BE2C (cell line): ENCODE data around the gene AFF1.

Experiments
- DNase-seq: peaks from one replicate; pipeline ENCODE4 v3.0.0-alpha.2; 2020
- H3K27me3 ChIP-seq: fragments of 250-450 bp; sonication (Bioruptor Pico); 2 replicates; pipeline ENCODE4 v1.5.1; 2020; ENCODE audit warnings: mild to moderate bottlenecking
- H3K36me3 ChIP-seq: fragments of 250-450 bp; sonication (Bioruptor Pico); 2 replicates; pipeline ENCODE4 v1.5.1; 2020; ENCODE audit warnings: mild to moderate bottlenecking
- H3K4me1 ChIP-seq: fragments of 250-450 bp; sonication (Bioruptor Pico); 2 replicates; pipeline ENCODE4 v1.5.1; 2020
- H3K4me3 ChIP-seq: 2 replicates; pipeline ENCODE4 v1.5.1; 2011; ENCODE audit warnings: low read depth, low read length
- H3K9me3 ChIP-seq: fragments of 250-450 bp; sonication (Bioruptor Pico); 2 replicates; pipeline ENCODE4 v1.5.1; 2020
- CTCF ChIP-seq: IDR thresholded peaks from 2 replicates; pipeline ENCODE4 v1.5.1; 2012; ENCODE audit warnings: mild to moderate bottlenecking, low read depth, low read length

AFF1 gene

GRCh38 chr4:87128006-87128705 lies 193.3 kb downstream of the AFF1 start:
- DNase-seq: no peak
- Histone ChIP-seq H3K9me3 (no peaks in the 10 kb centered on the region), H3K4me1 (no peaks in the 10 kb centered on the region), H3K4me3 (no peak overlapping the region), H3K27me3 (no peaks in the 10 kb centered on the region), H3K36me3 (peaks cover 72% of the 10 kb centered on the region)
- no peak for TF ChIP-seq CTCF

GRCh38 chr4:87129681-87130080 lies 194.9 kb downstream of the AFF1 start:
- Histone ChIP-seq H3K36me3 (peaks cover 81% of the 10 kb centered on the region), H3K27me3 (no peaks in the 10 kb centered on the region), H3K4me3 (no peak overlapping the region), H3K9me3 (no peaks in the 10 kb centered on the region), H3K4me1 (no peaks in the 10 kb centered on the region)
- DNase-seq: no peak
- no peak for TF ChIP-seq CTCF

GRCh38 chr4:87130985-87131703 lies 196.3 kb downstream of the AFF1 start:
- TF ChIP-seq CTCF: no peak
- no peak for DNase-seq
- Histone ChIP-seq H3K4me1 (no peaks in the 10 kb centered on the region), H3K4me3 (no peak overlapping the region), H3K9me3 (no peaks in the 10 kb centered on the region), H3K27me3 (no peaks in the 10 kb centered on the region), H3K36me3 (peaks cover 70% of the 10 kb centered on the region)

- peaks cover 70% of the 10 kb centered on the region for H3K36me3 ChIP-seq
- DNase-seq: no peak
Measured at GRCh38 chr4:87132035-87132434, 197.2 kb downstream of the AFF1 start.

GRCh38 chr4:87133183-87133582 lies 198.4 kb downstream of the AFF1 start:
- H3K4me3 ChIP-seq: no peak overlapping the region
- DNase-seq: no peak
- no peak for TF ChIP-seq CTCF
- H3K36me3 ChIP-seq: peaks cover 63% of the 10 kb centered on the region
- H3K4me1 ChIP-seq: no peaks in the 10 kb centered on the region
- H3K9me3 ChIP-seq: no peaks in the 10 kb centered on the region
- H3K27me3 ChIP-seq: no peaks in the 10 kb centered on the region

More at GRCh38 chr4:87132035-87132434, 197.2 kb downstream of the AFF1 start:
- no peak overlapping the region for H3K4me3 ChIP-seq
- no peak for TF ChIP-seq CTCF
- no peaks in the 10 kb centered on the region for H3K9me3 ChIP-seq
- H3K4me1 ChIP-seq: no peaks in the 10 kb centered on the region
- H3K27me3 ChIP-seq: no peaks in the 10 kb centered on the region

GRCh38 chr4:87134122-87134521 lies 199.3 kb downstream of the AFF1 start:
- H3K4me3 ChIP-seq: no peak overlapping the region
- TF ChIP-seq CTCF: no peak
- H3K27me3 ChIP-seq: no peaks in the 10 kb centered on the region
- peaks cover 60% of the 10 kb centered on the region for H3K36me3 ChIP-seq
- H3K9me3 ChIP-seq: no peaks in the 10 kb centered on the region
- no peaks in the 10 kb centered on the region for H3K4me1 ChIP-seq
- DNase-seq: no peak
